Fibroblast of the conjunctiva (primary cell): ENCODE results near the gene COLGALT1.
"Not testable (repeated sequence)": the region's sequence is repeated elsewhere in the genome, so short reads cannot be mapped to it uniquely, and the experiment has no call there.

ENCODE experiments used
- DNase-seq: peaks from one replicate; pipeline ENCODE4 v3.0.0-alpha.2; 2010; ENCODE audit warnings: low read depth

COLGALT1 gene

DNA sequence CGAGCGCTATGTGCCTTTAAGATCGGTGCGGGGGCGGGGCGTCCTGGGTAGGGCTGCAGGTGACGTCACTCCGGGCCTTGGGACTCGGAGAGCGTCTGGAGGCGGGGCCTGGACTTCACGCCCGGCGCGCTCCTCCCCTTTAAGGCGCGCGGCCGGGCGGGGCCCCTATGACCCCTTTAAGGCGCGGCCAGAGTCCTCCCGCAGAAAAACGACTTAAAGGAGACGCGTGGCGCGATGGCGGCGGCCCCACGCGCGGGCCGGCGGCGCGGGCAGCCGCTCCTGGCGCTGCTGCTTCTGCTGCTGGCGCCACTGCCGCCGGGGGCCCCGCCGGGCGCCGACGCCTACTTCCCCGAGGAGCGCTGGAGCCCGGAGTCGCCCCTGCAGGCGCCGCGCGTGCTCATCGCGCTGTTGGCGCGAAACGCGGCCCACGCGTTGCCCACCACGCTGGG, at the start of gene COLGALT1:
Gene COLGALT1 (plus strand): TSS at position 170 of the 449 bp plus-strand sequence. CDS start 65 bp downstream, at position 235.
- peak; percentile 93 for DNase-seq

DNA sequence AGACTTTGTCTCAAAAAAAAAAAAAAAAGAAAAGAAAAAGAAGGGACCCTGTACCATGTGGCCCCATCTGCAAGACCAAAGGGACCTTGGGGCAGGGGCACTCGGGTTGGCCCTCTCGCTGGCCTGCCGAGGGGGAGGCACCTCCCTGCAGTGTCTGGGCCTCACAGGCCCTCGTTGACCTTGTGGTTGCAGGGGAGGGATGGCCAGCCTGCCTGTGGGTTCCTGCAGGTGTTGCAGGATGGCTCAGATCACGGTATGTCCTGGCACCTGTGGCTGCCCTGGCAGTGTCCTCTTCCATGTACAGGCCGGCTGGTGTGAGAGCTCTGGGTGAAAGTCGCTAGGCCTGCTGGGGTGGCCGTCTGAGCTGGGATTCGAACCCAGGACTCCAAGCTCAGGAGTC, 48.7 kb upstream of the COLGALT1 start:
- no peak for DNase-seq

DNA sequence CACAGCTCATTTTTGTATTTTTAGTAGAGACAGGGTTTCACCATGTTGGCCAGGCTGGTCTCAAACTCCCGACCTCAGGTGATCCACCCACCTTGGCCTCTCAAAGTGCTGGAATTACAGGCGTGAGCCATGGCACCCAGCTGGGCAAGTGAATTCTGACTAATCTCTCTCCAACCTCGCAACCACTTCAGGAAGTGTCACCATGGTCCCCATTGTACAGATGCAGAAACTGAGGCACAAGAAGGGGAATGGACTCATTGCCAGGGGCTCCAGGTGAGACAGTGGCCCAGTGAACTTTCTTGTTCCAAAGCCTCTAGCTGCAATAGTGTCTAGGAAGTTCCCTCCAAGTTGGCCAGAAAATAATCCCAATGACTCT, 46.9 kb upstream of the COLGALT1 start:
- not testable (repeated sequence) for DNase-seq

DNA sequence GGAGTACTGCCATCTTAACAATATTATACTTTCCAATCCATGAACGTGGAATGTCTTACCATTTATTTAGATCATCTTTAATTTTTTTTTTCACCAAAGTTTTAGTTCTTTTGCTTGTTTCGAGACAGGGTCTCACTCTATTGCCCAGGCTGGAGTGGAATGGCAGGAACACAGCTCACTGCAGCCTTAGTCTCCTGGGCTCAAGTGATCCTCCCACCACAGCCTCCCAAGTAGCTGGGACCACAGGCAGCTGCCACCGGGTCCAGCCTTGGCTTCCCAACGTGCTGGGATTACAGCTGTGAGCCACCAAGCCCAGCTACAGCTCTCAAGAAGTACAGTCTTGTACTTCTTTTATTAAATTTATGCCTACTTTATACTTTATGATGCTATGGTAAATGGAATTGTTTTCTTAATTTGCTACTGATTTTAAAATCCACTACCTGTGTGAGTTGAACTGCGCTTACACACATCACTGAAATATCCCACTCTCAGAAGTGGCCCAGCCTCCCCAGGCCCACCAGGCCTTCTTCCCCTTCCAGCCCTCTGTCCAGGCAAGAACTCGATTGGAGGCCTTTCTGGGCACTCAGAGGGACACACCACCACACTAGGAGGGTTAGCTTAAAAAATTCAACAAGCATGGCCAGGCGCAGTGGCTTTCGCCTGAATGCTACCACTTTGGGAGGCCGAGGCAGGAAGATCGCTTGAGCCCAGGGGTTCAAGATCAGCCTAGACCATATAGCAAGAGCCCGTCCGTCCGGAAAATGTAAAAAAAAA, 45.0 kb upstream of the COLGALT1 start:
- no peak for DNase-seq

DNA sequence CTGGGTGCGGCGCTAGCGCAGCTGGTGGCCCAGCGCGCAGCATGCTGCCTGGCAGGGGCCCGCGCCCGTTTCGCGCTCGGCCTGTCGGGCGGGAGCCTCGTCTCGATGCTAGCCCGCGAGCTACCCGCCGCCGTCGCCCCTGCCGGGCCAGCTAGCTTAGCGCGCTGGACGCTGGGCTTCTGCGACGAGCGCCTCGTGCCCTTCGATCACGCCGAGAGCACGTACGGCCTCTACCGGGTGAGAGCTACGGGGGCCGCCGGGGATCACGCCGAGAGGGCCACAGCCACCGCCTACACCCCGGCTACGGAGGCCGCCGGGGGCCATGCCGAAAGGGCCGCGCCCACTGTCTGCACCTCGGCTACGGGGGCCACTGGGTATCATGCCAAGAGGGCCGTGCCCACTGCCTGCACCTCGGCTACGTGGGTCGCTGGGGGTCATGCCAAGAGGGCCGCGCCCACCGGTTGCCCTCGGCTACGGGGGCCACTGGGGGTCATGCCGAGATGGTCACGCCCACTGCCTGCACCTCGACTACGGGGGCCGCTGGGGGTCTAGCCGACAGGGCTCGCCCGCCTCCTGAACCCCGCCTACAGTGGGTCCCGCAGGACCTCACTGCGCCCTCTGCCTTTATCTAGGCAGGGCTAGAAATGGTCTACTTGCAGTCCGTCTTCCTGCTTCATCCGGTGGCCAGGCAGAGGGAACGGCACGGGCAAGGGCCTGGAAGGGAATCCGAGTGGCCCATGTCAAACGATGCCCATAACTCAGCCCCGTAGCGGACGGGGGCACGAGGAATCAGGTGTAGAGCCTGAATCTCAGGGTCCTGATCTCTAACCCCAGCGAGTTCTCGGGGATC, 43.5 kb upstream of the COLGALT1 start:
- peak; percentile 85 for DNase-seq

DNA sequence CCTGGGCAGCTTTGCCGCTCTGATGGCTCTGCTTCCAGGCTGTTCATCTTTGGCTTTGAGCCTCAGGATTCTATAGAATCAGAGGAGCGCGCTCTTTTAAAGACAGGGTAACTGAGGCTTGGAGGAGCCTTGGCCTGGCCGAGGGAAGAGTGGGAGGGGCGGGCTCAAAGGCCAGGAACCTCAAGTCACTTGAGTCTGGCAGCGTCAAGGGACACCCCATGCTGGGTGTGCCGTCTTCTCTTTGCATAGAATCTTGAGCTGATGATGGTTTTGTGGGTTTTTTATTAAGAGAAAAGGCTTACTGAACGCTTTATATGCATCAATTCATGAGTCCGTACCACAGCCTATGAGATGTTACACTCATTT, 42.9 kb upstream of the COLGALT1 start:
- no peak for DNase-seq

DNA sequence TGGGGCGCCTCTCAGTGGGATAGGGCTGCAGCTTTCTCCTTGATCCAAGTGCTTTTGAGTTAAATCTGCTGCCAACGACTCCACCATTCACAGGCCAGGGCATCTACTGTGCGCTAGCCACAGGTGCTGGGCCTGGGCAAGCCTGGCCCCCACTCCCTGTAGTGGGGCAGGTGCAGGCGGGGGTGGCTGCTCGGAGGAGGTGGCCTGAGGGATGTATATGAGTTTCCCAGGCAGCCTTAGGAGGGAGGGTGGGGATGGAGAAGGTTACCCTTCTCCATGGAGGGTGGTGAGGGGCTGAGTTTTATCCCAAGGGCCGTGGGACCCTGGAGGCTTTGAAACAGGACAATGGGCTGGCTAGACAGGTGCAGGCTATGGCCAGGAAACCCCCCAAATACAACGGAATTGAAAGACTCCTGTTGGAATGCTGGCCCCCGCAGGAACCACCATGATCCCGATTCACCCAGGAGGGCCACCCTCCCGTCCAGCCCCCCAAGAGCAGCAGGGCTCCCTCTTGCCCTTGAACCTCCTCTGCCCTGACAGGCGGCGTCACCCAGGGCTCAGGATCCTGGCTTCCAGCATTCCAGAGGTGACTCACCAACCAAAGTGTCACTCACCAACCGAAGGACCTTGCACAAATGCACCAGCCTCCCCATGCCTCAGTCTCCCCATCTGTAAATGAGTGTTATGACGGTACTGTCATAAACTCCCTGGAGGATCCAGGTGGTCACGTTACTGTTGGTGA, 39.9 kb upstream of the COLGALT1 start:
- DNase-seq: no peak

DNA sequence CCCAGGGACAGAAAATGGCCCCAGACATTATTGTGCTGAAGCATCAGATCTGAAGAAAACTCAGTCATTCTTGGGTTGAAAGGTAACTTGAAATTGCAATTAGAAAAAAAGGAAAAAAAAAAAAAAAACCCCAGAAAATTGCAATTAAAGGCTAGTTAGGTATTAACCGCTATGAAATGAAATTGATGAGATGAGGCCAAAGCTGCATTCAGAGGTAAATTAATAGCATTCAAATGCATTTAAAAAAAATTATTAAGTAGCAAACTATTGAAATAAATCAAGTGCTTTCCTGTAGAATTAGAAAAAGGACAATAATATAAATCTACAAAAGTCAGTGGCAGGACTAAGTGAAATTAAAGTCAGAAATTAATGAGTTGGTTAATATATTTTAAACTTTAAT, 37.6 kb upstream of the COLGALT1 start:
- no peak for DNase-seq

DNA sequence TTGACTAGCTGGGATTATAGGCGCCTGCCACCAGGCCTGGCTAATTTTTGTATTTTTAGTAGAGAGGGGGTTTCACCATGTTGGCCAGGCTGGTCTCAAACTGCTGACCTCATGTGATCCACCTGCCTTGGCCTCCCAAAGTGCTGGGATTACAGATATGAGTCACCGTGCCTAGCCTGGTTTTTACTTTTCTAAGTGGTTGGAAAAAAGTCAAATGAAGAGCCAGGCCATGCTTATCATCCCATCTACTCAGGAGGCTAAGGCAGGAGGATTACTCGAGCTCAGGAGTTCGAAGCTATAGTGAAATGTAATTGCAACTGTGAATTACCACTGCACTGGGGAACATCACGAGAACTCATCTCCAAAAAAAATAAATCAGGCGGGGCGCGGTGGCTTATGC, 36.8 kb upstream of the COLGALT1 start:
- not testable (repeated sequence) for DNase-seq

DNA sequence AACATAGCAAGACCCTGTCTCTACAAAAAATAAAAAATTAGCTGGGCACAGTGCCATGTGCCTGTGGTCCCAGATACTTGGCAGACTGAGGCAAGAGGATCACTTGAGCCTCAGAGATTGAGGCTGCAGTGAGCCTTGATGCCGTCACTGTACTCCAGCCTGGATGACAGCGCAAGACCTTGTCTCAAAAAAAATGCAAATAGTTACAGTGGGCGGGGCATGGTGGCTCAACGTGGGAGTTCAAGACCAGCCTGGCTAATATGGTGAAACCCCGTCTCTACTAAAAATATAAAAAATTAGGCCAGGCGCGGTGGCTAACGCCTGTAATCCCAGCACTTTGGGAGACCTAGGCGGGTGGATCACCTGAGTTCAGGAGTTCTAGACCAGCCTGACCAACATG, 35.5 kb upstream of the COLGALT1 start:
- DNase-seq: no peak

DNA sequence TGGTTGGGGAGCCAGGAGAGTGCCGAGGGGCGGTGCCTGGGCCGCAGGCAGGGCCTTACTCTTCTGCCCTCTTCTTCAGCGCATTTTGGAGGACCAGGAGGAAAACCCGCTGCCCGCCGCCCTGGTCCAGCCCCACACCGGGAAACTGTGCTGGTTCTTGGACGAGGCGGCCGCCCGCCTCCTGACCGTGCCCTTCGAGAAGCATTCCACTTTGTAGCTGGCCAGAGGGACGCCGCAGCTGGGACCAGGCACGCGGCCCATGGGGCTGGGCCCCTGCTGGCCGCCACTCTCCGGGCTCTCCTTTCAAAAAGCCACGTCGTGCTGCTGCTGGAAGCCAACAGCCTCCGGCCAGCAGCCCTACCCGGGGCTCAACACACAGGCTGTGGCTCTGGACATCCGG, 34.6 kb upstream of the COLGALT1 start:
- DNase-seq: no peak

DNA sequence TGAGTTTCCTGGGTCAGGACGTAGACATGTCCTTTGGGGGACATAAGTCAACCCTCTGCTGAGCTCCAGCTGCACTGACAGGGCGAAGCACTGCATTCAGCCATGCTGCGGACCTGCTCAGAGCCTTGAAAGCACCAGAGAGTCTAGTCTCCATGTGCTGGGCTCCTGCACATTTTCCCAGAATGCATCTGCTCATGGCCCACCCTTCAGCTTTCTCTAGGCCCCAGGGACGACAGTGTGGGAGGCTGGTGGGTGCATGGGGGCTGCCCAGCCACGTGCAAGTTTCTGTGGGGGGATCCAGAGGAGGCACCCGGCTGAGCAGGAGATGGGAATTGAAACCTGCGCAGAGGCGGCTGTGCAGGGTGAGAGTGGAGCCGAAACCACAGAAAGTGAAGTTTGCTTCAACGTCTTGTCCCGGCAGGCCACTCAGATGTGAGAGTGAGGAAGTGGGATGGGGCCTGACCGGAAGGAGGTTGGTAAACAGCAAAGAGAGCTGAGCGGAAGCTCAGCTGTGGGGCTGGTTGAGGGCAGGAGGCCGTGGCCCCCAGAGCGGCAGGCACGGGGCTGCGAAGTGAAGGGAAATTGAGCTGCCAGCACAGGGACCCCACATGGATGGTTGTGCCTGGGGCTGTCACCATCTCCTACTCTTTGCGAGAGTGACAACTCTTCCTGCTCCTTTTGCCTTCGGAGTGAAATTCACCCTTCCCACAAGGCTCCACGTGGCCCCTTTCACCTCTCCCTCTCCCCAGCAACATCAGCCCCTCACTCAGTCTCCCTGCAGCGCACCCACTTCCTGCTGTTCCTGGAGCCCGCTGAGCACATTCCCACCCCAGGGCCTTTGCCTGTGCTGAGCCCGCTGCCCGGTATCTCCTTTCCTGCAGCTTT, 32.2 kb upstream of the COLGALT1 start:
- no peak for DNase-seq

DNA sequence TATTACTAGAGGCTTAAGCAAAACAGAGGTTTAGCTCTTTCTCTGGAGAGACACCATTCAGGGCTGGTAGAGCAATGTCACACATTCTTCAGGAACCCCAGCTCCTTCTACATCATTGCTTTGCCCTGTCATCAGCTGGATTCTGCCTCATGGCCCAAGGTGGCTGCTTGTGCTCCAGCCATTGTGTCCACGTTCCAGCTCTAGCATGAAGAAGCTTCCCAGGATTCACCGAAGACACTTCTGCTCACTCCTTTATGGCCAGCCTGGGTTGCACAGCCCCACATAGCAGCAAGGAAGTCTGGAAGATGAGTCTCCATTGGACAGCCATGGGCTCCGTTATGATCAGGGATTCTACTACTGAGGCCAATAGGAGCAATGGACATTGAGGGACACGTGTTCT, 30.8 kb upstream of the COLGALT1 start:
- no peak for DNase-seq

DNA sequence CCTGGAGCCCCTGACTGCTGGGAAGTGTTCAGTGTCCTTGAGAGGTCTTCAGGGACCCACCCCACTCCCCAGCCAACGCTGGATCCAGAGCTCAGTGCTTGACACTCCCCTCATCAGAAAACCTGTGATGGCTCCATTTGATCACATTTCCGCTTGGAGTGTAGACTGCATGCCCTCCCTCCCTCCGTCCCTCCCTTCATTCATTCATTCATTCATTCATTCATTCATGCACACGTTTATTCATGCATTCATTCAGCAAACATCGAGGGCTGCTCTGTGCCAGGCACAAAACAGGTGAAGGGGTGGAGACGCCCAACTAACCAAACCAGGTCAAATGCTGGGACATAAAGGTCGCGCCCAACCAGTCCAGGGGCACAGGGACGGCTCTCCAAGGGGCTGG, 30.3 kb upstream of the COLGALT1 start:
- no peak for DNase-seq

DNA sequence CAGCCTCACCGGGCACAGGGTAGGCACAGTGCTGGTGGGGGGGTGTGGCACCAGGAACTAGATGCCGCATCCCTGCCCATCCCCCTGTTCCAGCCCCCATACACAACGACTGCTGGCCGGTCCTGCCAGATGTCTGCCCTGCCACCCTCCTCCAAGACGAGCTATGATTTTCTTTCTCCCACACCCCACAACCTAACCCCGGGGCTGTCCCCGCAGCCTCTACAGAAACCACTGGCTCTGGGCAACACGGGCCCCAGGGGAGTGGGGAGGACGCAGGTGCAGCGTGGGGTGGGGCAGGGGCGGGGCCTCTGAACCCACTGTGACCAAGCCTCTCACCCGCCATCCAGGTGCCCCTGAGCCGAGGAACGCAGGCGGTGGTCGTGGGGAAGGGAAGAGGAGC, 28.5 kb upstream of the COLGALT1 start:
- no peak for DNase-seq

DNA sequence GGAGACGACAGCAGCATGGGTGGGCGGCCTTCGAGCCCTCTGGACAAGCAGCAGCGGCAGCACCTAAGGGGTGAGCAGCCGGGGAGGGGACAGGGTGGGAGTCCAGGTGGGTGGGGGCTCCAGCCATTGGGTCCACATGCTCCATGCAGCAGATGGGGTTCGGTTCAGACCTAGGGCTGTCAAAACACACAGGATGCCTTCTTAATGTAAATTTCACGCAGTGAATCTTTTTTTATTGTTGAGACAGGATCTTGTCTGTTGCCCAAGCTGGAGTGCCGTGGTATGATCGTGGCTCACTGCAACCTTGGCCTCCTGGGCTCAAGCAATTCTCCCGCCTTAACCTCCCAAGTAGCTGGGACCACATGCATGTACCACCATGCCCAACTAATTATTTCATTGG, 28.1 kb upstream of the COLGALT1 start:
- DNase-seq: no peak

DNA sequence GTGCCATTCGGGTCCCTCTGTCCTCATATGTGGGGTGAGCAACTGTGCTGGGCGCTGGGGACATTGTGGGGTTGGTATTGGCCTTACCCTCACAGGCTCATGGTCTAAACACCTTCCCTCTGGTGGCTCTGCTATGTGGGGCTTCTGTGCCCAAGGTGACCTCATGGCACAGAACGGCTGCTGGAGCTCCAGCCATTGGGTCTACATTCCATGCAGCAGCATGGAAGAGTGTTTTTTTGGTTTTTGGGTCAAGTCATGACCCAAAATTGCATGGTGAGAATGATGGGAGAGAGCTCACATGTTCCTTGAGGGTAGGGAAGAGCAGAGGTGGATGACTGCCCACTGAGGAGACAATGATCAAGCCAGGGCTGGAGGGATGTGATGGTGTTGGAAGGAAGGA, 26.8 kb upstream of the COLGALT1 start:
- DNase-seq: no peak

DNA sequence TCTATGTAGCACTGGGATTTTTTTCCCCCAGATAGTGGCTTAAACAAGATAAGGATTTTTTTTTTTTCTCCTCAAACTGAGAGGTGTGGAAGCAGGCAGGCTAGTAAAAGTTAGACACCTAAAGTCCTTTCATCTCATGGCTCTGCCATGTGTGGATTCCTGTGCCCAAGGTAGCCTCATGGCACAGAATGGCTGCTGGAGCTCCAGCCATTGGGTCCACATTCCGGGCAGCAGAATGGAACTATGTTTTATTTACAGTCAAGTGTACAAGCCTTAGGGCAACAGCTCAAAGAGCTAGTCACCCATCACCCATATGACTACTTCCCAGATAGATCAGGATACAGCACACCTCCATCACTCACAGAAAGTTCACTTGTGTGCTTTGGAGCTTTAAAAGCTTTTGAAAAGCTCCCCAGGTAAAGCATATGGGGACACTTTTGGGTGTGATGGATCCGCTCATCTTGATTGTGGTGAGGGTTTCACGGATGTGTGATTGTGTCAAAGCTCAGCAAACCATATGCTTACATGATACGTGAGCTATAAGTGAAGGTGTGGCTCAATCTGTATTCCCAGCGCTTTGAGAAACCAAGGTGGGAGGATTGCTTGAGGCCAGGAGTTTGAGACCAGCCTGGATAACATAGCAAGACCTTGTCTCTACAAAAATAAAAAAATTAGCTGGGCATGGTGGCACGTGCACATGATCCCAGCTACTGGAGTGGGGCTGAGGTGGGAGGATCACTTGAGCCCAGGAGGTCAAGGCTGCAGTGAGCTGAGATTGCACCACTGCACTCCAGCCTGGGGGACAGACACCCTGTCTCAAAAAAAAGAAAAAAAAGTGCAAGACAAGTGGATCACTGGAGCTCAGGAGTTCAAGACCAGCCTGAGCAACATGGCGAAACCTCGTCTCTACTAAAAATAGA, 25.9 kb upstream of the COLGALT1 start:
- no peak for DNase-seq

DNA sequence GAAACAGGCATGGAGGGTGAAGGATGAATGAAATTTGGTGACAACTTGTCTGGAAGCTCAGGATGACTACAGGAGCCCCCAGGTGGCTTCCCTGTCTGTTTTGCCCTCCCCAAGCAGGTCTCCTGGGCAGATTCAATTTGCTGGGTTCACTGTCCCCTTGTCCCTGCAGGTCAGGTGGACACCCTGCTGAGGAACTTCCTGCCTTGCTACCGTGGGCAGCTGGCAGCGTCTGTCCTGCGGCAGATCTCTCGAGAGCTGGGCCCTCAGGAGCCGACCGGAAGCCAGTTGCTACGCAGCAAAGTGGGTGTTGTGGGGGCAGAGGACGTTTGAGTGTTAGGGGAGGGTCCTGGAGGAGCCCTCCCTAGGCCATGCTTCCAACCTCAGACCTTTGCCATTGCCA, 24.9 kb upstream of the COLGALT1 start:
- no peak for DNase-seq

DNA sequence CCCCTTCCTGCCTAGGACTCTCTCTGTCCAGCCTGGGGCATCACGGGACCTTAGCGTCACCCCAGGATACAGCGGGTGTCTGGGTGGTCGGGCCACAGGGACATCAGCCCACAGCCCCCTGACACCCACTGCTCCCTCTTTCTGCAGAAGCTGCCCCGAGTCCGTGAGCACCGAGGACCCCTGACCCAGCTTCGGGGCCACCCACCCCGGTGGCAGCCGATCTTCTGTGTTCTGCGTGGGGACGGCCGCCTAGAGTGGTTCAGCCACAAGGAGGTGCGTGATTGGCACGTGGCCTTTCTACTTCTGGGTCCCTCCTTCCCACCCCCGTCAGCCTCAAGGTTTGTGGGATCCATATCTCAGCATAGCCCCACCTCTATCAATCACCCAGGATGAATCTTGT, 23.3 kb upstream of the COLGALT1 start:
- DNase-seq: no peak

DNA sequence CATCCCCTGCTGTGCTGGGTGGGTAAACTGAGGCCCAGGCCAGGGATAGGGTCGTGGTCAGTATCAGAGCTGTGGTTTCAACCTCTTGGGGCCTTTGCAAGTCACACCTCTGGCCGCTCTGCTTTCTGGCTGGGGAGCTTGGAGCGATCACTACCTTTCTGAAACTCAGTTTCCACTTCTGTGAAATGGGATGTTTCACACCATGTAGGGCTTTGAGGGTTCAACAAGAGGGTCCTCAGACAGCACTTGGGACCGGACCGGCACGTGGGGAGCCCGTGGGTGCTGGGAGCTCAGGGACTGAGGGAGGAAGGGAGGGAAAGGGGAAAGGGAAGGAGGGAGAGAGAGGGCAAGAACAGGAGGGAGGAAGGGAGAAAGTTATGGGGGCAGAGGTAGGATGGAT, 22.9 kb upstream of the COLGALT1 start:
- DNase-seq: no peak
